Natural killer cell (primary cell): ENCODE results near the gene TMEM30B. TPM values are rescaled to one million over a fixed set of nuclear protein-coding genes. Genes with fewer than 3 reads are reported as not detected.

Source experiments
- ATAC-seq, 3 donors: fragments of 150-1000 bp in 2 of 3; fragments of 200-7000 bp in 1 of 3; cut with Tn5 transposase; 1 replicate in 1 of 3; 2 replicates in 2 of 3; pipeline ENCODE4 v1.10.0; 2021; ENCODE audit warnings: mild to moderate bottlenecking in 2 of 3, moderate library complexity in 2 of 3
- DNase-seq, 2 donors: peaks; one replicate each; pipeline versions ENCODE4 v3.0.0 to v3.0.0-alpha.2; 2013 to 2021; ENCODE audit warnings: mixed read lengths in 1 of 2
- H3K27ac ChIP-seq: one replicate; pipeline ENCODE4 v1.5.1; 2013; ENCODE audit warnings: mild to moderate bottlenecking, low read length
- H3K27me3 ChIP-seq: one replicate; pipeline ENCODE4 v1.6.1; 2013; ENCODE audit warnings: low read length; ENCODE audit not compliant: control insufficient read depth, insufficient read depth
- H3K36me3 ChIP-seq: one replicate; pipeline ENCODE4 v1.6.1; 2013; ENCODE audit warnings: low read length; ENCODE audit not compliant: control insufficient read depth, insufficient read depth
- H3K4me1 ChIP-seq: one replicate; pipeline ENCODE4 v1.6.1; 2013; ENCODE audit warnings: low read length; ENCODE audit not compliant: control insufficient read depth, insufficient read depth
- H3K4me3 ChIP-seq: one replicate; pipeline ENCODE4 v1.5.1; 2013; ENCODE audit warnings: low read length
- H3K9me3 ChIP-seq: one replicate; pipeline ENCODE4 v1.6.1; 2013; ENCODE audit warnings: low read length; ENCODE audit not compliant: control insufficient read depth, insufficient read depth
- H3K27ac Mint-ChIP-seq, 2 donors: one replicate each; pipeline ENCODE4 v1.8.0; 2022; ENCODE audit warnings: mild to moderate bottlenecking in 2 of 2, mixed read lengths in 2 of 2, moderate library complexity in 1 of 2
- H3K27me3 Mint-ChIP-seq, 2 donors: one replicate each; pipeline ENCODE4 v1.8.0; 2022; ENCODE audit warnings: low read depth in 2 of 2, mixed read lengths in 2 of 2
- H3K36me3 Mint-ChIP-seq: one replicate; pipeline ENCODE4 v1.8.0; 2022; ENCODE audit warnings: mixed read lengths
- H3K4me1 Mint-ChIP-seq, 2 donors: one replicate each; pipeline ENCODE4 v1.8.0; 2022; ENCODE audit warnings: mixed read lengths in 2 of 2
- H3K4me3 Mint-ChIP-seq: one replicate; pipeline ENCODE4 v1.8.0; 2022; ENCODE audit warnings: mild to moderate bottlenecking, moderate library complexity, mixed read lengths
- H3K9me3 Mint-ChIP-seq, 2 donors: one replicate each; pipeline ENCODE4 v1.8.0; 2022; ENCODE audit warnings: mixed read lengths in 2 of 2
- WGBS: methylation state at CpG from one replicate; pipeline ENCODE4 v1.1.7; 2013; ENCODE audit warnings: missing lambda C conversion rate; ENCODE audit not compliant: insufficient coverage; 5-methylcytosine and 5-hydroxymethylcytosine counted together
- intact Hi-C: fragments of 100-400 bp; cut with micrococcal nuclease; formaldehyde crosslinking; loops from one replicate; pipeline ENCODE4 v1.14.2; 2022
- total RNA-seq, 4 donors: library from RNA; stranded (reverse); fragments of 120-200 nt in 1 of 4; gene quantifications; one replicate each; pipeline versions ENCODE4 v1.2.3 to v1.2.4, GENCODE V29; 2013 to 2022
- TF ChIP-seq, protein P1 (sequence below): fragments of 200-600 bp; IDR thresholded peaks from one replicate; pipeline ENCODE4 v1.8.0; 2022; ENCODE audit warnings: antibody characterized with exemption

TMEM30B gene
- total RNA-seq, 3 donors from 2014 or later (not counting 1 experiment from before 2014, with no cell fraction given): 1.0 to 1.4 (median 1.3) TPM

DNA sequence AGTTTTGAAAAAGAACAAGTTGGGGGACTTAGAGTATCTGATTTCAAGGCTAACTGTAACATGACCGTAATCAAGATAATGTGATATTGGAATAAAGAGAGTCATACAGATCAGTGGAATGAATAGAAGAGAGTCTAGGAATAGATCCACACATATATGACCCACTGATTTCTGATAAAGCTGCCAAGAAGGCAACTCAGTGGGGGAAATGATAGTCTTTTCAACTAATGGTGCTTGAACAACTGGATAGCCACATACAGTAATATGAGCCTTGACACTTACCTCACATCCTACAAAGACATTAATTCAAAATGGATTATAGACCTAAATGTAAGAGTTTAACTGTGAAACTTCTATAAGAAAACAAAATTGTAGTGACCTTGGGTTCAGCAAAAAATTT lies 44.0 kb upstream of the TMEM30B start:
- H3K4me3 ChIP-seq: peak overlapping the region; percentile 22
- peaks cover 15% of the 10 kb centered on the region for H3K36me3 Mint-ChIP-seq

DNA sequence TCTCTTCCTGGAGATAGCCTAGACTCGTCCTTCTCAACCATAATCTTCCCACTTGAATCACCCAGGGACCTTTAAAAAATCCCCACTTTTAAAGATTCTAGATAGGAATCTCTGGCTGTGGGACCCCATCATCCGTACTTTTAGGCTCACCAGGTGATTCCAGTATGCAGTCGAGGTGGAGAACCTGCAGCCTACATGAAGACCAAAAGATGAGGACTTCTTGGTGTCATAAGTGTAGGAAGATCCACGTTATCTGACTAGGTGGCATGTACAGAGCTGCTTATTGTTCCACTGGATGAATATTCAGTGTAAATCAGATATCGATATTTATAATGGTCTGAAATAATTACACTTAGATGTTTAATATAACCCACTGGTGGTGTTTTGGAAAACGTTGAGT lies 42.8 kb upstream of the TMEM30B start:
- ATAC-seq: no peak
- Mint-ChIP-seq H3K4me1 (peaks cover 59 to 62% of the 10 kb centered on the region in 2 donors), H3K9me3 (no peaks in the 10 kb centered on the region), H3K27ac (peak overlapping the region in 1 of 2 donors; percentile 99), H3K36me3 (peaks cover 15% of the 10 kb centered on the region), H3K27me3 (no peaks in the 10 kb centered on the region), H3K4me3 (peak overlapping the region; percentile 95)
- Histone ChIP-seq H3K27ac (peak overlapping the region; percentile 83), H3K4me1 (peaks cover 32% of the 10 kb centered on the region), H3K27me3 (no peaks in the 10 kb centered on the region), H3K9me3 (no peaks in the 10 kb centered on the region), H3K36me3 (peaks cover 3% of the 10 kb centered on the region), H3K4me3 (peak overlapping the region; percentile 76)
- TF ChIP-seq, protein P1, sequence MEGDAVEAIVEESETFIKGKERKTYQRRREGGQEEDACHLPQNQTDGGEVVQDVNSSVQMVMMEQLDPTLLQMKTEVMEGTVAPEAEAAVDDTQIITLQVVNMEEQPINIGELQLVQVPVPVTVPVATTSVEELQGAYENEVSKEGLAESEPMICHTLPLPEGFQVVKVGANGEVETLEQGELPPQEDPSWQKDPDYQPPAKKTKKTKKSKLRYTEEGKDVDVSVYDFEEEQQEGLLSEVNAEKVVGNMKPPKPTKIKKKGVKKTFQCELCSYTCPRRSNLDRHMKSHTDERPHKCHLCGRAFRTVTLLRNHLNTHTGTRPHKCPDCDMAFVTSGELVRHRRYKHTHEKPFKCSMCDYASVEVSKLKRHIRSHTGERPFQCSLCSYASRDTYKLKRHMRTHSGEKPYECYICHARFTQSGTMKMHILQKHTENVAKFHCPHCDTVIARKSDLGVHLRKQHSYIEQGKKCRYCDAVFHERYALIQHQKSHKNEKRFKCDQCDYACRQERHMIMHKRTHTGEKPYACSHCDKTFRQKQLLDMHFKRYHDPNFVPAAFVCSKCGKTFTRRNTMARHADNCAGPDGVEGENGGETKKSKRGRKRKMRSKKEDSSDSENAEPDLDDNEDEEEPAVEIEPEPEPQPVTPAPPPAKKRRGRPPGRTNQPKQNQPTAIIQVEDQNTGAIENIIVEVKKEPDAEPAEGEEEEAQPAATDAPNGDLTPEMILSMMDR: no peak
- DNase-seq: peak in 1 of 2 donors; percentile 38
- intact Hi-C loops: loop anchor here (1.0 to 5.0 kb wide), 4 partner anchors 33 to 193 kb away; no protein-coding TSS in a partner anchor
- 18% methylated on average over 5 of the region's 6 CpGs for WGBS

More for the DNA sequence above, 44.0 kb upstream of the TMEM30B start:
- H3K9me3 ChIP-seq: no peaks in the 10 kb centered on the region
- Mint-ChIP-seq H3K4me1 (peaks cover 71 to 74% of the 10 kb centered on the region in 2 donors), H3K9me3 (no peaks in the 10 kb centered on the region), H3K4me3 (peak overlapping the region; percentile 95), H3K27ac (peak overlapping the region in 1 of 2 donors; percentile 99), H3K27me3 (no peaks in the 10 kb centered on the region)
- no CpG with 5 or more reads among the region's 1 CpG for whole genome bisulfite sequencing
- DNase-seq (peak in 1 of 2 donors; percentile 21), ATAC-seq (no peak)
- intact Hi-C loops: loop anchor here (5.0 kb wide), 2 partner anchors 117 to 372 kb away; partner anchors contain the start of gene HIF1A
- peak overlapping the region; percentile 83 for H3K27ac ChIP-seq
- peaks cover 44% of the 10 kb centered on the region for H3K4me1 ChIP-seq
- no peaks in the 10 kb centered on the region for H3K27me3 ChIP-seq
- TF ChIP-seq, protein P1: no peak
- peaks cover 3% of the 10 kb centered on the region for H3K36me3 ChIP-seq

DNA sequence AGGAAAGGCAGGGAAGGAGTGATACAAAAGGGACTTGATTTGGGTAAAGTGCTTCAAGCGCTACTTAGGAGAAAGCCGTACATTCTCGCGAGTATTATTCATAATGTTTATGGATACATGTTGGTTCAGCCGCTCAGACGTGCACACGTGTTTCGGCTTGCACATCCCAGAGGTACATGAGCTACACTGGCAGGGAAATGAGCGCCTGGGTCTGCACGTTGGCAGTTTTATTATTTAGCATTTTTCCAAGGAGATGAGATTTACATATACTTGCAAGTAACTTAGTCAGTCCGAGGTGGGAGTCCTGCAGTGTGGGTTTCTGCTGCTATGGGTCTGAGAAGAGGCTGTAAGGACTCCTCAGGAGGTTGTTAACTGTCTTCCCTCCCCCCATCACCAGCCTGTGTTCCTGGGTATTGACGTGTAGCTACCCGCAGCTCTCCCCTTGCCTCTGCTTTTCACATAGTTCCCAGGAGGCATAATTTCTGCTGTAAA lies 41.7 kb upstream of the TMEM30B start:
- H3K36me3 ChIP-seq: peaks cover 3% of the 10 kb centered on the region
- H3K27ac ChIP-seq: peak overlapping the region; percentile 83
- H3K27me3 ChIP-seq: no peaks in the 10 kb centered on the region
- DNase-seq: peak in 1 of 2 donors; percentile 75
- Mint-ChIP-seq H3K27ac (peak overlapping the region in 1 of 2 donors; percentile 99), H3K9me3 (no peaks in the 10 kb centered on the region), H3K27me3 (no peaks in the 10 kb centered on the region), H3K4me1 (peaks cover 49 to 53% of the 10 kb centered on the region in 2 donors), H3K4me3 (peak overlapping the region; percentile 95), H3K36me3 (peaks cover 15% of the 10 kb centered on the region)
- H3K4me3 ChIP-seq: peak overlapping the region; percentile 76
- peaks cover 22% of the 10 kb centered on the region for H3K4me1 ChIP-seq
- WGBS: 1% methylated on average over 12 of the region's 13 CpGs
- H3K9me3 ChIP-seq: no peaks in the 10 kb centered on the region
- intact Hi-C loops: loop anchor here (1.0 to 5.0 kb wide), 4 partner anchors 34 to 194 kb away; no protein-coding TSS in a partner anchor
- TF ChIP-seq, protein P1: no peak
- ATAC-seq: peak in 2 of 3 donors; percentile 24 to 33
